MV-4-11 (cell line): ENCODE results near the gene DNAAF9.

Experiments used
- DNase-seq: peaks from one replicate; lab custom pipeline; 2025; lab: John Stamatoyannopoulos, UW

DNAAF9 gene

DNA sequence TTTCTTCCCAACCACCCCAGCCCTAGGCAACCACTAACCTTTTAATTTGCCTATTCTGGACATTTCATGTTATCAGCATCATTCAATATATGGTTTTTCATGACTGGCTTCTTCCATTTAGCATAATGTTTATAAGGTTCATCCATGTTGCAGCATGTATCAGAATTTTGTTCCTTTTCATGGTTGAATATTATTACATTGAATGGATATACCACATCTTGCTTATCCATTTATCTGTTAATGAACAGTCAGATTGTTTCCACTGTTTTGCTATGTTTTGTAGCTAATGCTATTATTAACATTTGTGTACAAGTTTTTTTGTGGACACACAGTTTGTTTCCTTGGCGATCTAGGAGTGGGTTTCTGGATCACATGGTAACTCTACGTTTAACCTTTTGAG lies 3.0 kb upstream of the DNAAF9 start:
- no peak for DNase-seq

DNA sequence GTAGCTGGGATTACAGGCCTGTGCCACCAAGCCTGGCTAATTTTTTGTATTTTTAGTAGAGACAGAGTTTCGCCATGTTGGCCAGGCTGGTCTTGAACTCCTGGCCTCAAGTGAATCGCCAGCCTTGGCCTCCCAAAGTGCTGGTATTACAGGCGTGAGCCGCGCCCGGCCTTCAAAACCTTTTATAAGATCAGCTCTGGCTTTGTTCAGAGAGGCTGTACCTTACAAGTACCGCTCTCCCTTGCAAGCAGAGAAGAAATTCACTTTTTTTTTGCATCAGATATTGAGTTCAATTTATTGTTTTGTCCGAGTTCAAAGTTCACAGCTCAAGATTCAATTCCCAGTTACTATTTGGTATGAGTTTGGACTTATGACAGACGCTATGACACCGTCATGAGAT lies 1.9 kb upstream of the DNAAF9 start:
- DNase-seq, result no peak

DNA sequence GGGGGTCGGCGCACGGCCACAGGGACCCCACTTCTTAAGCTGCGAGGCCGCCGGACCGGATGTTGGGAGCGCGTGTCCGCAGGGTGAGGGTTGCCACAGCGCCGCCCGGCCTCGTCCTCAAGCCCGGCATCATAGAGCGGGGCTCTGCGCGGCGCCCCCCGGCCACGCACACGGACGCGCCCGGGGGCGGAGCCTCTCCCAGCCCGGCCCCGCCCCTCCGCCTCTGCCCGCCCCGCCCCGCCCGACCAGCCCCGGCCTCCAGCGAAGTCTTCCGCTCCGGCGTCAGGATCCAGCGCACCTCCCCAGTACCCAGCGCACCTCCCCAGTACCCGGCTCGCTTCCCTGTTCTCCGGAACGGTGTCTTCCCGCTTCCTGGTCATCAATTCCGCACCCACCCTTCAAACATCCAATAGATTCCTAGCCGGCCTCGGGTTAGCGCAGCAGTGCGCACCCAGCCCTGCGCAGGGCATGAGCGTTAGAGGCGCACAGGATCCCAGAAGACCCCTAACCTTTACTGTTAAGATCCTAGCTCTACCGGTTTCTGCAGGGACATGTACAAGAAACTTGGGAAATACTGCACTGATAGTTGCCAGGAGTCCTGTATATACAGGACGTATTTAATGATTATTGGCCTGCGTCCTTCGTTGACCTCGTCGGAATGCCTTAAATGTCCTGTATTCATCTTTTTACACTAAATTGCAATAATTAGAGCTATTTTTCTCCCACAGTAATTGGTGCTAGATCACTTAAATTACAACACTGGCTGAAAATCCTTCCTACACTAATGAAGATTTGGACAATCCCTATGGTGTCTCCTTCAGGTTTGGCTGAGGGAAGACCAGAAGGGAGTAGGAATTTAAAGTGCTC lies 535 bp upstream of the DNAAF9 start:
- peak; percentile 77 for DNase-seq

DNA sequence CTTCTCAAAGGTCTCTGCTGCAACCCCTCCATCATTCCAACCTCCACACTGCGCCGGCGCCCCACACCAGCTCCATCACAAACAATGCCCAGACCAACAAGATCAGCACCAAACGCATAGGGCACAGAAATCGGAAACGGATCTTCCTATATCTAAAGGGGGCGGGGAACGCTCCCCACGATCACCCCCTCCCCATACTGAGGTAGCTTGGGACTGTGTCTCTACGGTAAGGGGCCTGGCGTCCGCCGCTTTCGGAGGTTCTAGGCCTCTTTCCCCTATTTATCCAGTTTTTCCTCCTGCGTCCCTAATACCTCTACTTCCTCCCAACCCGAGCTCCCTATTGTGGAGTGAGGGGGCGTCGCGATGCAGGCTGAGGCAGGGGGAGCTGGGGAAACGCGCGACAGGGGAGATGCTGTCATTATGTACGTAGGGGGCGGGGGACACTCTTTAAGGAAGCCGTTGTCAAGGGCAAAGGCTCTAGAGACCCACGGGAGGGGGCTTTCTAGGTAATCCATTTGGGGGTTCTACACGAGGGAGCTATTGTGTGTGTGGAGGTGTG lies 909 bp downstream of the DNAAF9 start:
- DNase-seq, result peak; percentile 42

DNA sequence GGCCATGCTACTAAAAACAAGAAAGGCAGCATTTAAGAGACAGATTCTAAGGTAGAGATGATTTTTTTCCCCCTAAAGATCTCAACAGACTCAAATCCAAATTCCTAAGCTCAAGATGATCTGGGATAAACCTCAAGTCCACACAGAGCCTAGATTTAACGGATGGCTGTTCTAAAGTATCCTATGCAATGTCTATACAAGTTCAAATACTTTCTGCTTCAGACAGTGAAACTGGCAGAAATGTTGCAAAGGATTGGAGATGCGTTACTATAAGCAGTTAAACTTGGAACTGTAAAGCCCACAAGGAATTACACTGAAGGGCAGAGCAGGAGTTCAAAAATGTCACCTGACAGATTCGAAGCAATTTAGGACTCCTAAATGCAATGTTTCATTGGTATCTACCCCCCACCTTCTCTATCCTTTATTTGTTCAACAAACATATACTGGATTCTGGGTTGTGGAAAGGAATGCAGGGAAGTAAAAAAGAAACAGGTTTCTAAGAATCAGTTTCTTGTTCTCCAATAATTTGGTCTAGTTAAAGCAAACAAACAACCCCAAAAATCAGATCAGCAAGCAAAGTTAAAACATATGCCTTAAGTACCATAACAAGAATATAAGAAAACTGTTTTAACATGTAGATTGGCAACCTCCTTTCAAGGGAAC lies 1.6 kb downstream of the DNAAF9 start:
- no peak for DNase-seq

DNA sequence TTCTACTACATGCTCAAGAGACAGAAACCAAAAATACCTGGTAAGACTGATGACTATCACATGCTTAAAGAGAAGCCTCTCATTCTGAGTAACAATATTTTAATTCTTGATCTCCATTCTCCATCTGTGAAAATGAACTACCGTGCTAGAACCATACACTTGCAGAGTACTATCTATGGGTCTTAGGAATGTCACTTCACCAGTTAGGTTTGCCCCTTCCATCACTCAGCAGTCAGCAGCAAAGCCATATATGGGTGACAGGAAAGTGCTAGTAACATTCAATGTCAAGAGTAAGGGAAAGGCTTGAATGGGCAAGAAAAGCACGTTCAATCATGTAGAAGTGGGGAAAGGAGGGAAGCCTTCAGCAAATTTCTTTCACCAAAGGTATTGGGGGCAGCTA lies 2.3 kb downstream of the DNAAF9 start:
- DNase-seq, result no peak

DNA sequence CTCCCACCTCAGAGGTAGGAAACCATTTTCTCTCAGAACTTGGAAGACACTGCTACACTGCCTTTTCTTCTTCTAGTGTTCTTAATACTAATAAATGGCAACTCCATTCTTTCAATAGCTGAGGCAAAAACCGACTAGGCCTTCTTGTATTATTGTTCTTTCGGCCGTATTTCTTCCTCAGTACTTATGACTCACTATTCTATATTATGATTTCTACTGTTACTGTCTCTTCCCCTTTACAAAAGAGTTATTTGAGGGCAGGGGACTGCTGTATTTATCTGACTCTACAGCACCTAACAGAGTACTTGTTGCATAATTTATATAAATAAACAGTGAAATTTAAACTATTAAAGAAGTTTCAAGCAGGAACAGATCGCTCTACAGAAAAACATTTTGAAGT lies 3.1 kb downstream of the DNAAF9 start:
- peak; percentile 49 for DNase-seq

DNA sequence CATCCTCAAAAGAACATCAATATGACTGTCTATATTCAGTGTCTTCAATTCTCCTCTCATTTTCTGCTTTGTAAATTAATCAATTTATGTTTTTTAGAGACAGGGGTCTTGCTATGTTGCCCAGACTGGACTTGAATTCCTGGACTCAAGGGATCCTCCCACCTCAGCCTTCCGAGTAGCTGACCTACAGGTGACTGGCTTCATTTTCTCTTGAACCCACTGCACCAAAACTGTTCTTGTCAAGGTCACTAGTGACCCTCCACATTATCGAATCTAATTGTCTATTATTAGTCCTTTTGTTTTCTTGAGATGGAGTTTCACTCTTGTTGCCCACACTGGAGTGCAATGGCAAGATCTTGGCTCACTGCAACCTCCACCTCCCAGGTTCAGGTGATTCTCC lies 3.7 kb downstream of the DNAAF9 start:
- DNase-seq, result no peak

DNA sequence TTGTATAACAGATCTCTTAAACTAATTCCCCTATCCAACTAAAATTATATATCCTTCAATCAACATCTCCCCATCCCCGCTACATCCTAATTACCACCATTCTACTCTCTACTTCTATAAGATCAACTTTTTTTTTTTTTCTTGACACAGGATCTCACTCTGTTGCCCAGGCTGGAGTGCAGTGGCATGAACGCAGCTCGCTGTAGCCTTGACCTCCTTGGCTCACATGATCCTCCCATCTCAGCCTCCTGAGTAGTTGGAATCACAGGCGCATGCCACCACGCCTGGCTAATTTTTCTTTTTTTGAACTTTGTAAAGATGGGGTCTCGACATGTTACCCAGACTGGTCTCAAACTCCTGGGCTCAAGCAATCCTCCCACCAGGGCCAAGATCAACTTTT lies 5.0 kb downstream of the DNAAF9 start:
- DNase-seq, result no peak

DNA sequence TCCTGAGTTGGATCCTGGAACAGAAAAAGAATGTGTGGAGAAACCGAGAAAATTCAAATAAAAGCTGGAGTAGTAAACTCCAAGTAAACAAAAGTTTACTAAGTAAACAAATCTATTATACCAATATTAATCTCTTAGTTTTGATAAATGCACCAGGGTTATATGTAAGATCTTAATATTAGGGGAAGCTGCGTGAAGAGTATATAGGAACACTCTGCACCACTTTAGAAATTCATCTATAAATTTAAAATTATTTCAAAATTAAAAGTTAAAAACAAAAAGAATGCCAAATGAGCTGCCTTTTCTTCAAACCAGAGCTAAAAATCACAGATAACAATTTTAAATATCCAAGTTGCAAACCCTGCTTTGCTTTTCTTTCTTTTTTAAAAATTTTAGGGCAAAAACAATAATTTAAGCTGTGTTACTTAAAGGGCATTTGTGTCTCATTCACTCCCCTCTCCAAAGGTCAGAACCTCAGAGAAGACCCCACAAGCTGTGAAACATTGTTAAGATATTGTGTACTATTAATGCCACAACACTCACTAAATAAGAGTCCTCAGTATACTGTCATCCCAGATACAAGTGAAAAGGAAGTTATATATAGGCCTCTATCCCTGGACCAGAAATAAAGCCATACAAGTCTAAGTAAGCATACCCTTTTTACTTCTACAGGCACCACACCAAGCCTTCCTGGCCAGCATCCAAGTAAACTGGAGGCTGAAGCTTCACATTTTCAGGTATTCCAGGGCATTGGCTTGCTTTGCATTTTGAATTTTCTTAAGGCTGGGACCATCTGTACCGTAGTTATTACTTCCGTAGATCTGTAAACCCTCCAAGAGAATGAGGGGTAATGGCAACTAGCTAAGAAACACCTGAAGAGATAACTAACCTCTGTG lies 7.0 kb downstream of the DNAAF9 start:
- no peak for DNase-seq

DNA sequence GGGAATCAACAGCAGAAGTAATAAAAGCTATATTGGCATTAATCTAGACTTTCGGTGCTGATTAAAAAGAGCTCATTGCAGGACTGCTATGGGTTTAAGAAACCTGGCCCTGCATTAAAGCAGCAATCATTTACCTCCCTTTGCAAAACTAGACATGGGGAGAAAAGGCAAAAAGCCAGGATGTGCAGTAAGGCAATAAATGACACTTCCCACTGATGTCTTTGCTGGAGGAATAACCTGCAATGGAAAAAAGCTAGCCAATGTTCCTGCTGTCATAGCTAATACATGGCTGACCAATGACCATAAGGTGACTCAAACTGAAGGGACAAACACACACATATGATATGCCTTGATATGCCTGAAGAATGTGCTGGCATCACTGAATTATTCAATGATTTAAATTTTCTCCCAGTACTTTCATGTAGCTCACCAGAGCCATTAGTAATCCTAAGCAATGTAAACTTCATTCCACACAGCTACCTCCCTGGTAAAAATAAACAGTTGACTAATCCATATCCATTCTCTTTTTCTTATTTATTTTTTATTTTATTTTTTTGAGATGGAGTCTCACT lies 8.7 kb downstream of the DNAAF9 start:
- DNase-seq, result no peak

DNA sequence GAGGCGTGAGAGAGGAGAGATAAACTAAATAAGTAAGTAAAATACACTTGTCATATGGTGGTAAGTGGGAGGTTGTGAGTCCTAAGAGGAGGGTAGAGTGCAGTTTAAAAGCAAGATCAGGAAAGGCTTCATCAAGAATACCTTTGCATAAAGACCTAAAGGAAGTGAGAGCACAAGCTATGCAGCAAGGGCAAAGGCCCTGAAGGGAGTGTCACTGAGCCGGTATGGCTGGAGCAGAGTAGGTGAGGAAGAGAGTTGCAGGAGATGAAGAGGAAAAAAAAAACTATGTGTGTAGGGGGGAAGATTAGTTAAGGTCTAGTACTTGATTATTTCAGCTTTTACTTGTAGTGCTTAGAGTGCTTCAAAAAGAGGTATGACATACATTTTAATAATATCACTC lies 11.0 kb downstream of the DNAAF9 start:
- no peak for DNase-seq

DNA sequence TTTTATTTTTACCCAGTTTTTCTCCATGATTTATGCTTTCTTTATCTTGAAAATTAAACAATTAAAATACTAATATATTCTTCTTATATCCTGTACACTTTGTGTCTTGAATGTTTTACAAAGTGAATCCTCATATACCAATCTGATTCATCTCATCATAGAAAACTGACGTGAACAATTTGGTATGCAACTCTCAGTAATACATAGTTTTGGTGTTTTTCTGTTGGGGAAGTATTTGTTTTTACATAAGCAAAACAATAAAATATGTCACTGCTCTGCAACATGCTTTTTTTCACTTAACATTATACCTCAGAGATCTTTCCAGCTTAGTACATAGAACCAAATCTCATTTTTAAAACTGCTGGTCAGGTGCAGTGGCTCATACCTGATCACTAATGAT lies 14.7 kb downstream of the DNAAF9 start:
- no peak for DNase-seq

DNA sequence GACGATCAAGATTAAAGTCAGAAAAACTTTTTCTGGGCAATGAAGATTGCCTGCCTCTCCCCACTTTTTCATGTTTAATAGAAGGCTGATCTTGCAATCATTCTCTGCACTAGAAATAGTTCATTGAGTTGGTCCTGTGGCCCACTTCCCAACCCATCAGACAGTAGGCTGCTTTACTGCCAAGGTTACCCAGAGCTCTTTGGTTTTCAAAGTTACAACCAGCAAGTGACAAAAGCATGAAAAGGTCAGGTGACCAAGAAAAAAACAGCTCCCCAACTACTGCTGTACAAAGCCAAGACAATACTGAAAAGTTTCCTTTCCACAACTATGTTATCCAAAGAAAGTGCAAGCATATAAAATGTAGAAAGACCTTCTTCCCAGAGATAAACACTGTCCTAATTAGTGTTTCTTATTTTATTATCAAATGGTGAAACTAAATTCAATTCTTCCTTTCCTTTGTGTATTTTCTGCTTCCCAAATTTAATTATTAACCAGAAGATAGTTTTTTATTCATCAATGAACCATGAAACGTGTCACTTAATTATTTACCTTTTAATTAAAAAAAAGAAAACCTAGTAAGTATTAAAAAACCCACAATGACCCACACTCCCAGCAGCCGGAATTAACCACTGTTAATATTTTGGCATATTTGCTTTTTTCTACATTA lies 16.6 kb downstream of the DNAAF9 start:
- no peak for DNase-seq

DNA sequence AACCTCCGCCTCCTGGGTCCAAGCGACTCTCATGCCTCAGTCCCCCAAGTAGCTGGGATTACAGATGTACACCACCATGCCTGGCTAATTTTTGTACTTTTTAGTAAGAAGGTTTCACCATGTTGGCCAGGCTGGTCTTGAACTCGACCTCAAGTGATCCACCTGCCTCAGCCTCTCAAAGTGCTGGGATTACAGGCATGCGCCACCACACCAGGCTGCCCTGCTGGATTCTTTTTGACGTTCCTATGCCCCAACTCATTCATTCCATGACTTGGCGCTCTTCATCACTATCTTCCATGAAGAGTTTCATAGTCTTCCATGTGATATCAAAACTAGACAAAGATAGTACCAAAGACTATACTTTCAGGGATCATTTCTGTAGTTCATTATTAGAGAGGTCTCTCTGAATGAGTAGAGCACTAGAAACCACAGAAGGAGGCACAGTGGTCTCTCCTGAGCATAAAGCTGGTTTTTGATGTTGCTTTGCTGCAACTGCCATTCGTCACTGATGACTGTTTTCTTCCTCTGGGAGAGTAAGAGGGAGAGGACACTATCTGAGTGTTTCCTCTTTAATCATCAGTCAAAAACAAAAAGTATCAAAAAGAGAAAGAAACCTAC lies 23.5 kb downstream of the DNAAF9 start:
- DNase-seq, result no peak

DNA sequence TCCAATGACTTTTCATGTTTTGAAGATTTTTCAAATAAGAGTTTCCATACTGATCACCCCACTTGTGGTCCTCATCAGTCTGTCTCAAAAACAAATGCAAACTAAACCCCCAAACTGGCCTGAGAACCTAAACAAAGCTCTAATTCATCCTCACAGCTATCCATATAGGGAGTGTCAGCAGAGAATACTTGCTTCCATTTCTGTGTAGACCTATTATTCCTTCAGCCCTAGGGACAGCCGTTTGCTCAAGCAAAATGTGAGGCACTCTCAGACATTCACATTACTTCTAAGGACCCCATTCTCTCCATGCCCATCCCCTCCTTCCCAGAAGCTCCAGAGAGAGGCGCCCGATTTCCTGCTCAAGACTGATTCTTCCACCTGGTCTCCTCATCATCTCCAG lies 24.6 kb downstream of the DNAAF9 start:
- no peak for DNase-seq

DNA sequence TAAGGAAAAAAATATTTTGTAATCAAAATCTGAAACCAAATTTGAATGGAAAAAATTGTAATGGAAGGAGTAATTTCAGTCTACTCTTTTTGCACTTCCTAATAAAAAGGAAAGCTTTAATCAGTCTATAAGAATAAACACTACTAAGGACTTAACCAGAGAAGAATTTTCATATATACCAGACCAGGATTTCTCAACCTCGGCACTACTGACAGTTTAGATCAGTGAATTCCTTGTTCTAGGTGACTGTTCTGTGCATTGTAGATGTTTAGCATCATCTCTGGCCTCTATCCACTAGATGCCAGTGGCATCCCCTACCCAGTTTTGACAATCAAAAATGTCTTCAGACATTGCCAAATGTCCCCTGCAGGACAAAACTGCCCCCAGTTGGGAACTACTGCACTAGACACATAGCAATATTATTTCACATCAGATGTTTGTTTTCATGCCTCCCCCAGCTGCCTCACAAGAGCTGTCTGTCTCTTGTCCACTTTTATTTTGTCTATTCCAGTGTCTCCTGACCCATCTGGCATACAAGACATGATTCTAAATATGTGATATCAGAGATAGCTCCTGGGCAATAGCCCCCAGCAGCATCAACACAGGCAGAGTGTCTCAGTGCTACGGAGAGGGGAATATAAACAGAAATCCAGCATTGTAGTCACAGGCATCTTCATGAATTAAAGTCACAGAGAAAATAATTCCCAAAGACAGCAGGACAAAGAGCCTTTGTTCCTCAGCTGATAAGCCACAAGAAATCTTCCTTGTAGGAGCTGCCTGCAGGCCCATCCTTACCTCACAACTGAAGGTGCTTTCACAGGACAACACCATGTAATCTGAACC lies 27.0 kb downstream of the DNAAF9 start:
- DNase-seq, result no peak

DNA sequence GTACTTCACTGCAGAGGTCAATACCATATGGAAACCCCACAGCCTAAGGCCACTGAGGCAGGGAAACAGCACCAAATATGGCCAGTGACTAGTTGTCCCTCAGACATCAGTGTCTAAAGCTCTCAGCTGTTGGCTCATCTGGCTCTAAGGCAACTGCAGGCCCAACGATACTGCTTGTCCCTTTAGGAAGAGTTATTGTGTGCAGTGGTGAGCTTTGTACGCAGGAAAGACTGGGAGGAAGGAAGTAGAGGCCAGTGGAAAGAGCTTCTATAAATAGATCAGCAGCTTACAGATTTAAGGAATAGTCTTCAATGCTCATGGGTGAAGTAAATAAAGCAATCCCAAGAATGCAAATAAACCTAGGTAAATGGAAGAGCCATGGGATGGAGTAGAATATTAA lies 29.3 kb downstream of the DNAAF9 start:
- no peak for DNase-seq

DNA sequence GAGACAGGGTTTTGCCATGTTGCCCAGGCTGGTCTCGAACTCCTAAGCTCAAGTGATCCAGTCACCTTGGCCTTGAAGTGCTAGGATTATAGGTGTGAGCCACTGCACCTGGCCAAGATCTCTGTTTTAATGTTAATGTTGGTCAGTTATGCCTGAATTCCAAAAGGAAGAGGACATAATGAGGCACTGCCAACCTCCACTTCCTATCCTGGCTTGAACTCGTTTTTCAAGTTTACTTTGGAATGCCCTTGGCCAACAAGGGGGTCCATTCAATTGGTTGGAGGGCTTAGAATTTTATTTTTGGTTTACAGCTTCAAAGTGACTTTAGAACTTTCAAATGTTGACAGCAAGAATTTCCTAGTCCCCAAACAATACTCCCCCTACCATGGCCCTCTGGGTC lies 29.8 kb downstream of the DNAAF9 start:
- DNase-seq, result no peak

DNA sequence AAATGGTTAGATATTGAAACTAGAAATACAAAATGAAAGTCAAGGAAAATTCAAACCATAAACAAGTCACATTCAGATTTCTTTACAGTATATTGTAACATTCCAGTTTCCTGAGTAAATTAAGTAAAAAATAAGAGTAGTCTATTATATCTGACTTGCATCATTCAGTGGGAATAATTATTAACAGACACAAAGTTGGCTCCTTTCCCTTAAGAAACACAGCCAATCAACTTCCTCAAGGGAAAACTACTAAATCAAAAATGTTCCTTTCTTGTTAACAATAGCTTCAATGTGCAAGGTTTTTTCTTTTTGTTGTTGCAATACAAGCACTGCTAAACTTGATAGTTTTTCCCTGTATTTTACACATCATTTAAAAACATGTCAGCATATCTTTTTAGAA lies 33.2 kb downstream of the DNAAF9 start:
- DNase-seq, result no peak
